ENCODE measurements around the gene KMT2E. TPM values are rescaled to one million over a fixed set of nuclear protein-coding genes. Genes with fewer than 3 reads are reported as not detected.

KMT2E gene
- total RNA-seq, 1 experiment from 2014 or later = 52.3 TPM

DNA sequence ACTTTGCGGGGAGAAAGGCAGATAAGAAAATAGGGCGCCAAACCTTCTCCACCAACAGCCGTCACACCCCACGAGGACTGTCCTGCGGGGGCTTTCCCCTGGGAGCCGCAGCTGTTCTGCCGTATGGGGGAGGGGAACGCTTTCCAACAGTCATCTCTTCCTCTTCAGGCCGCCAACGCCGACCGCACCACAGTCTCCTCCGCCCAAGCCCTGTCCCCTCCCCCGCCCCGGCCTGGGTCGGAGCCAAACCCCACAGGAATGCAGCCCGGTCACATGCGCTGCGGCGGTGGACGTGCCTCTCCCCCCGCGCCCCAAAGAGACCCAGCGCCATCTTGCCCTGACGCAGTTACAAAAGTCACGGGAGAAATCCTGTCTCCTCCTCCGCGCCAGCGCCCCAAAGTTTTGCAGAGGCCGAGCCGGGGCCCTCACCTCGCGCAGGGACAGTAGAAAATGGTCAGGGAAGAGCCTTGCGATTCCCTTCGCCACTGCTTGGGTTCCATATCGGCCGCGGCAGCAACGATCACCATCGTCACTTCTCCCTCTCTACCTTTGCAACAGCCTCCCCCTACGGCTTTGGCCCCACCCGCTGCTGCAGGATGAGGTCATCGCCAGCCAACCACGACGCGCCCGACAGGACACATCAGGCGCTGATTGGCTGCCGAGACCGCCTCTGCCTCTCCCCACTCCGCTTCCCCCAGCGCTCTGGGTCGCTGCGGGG, 1.3 kb upstream of the KMT2E start (continued):
- no peak for TF ChIP-seq GRHL2 (CRISPR knock-in tag; IDR thresholded peaks at IDR 0.05; ENCODE audit: insufficient replicate concordance, severe bottlenecking)
- TF ChIP-seq, protein P1, sequence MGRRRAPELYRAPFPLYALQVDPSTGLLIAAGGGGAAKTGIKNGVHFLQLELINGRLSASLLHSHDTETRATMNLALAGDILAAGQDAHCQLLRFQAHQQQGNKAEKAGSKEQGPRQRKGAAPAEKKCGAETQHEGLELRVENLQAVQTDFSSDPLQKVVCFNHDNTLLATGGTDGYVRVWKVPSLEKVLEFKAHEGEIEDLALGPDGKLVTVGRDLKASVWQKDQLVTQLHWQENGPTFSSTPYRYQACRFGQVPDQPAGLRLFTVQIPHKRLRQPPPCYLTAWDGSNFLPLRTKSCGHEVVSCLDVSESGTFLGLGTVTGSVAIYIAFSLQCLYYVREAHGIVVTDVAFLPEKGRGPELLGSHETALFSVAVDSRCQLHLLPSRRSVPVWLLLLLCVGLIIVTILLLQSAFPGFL (CRISPR knock-in tag; IDR thresholded peaks at IDR 0.05; ENCODE audit: borderline replicate concordance) = 0 out of 2 replicates have a peak, but pooled peaks have one; percentile 77
- no peak for TF ChIP-seq ZNF138 (CRISPR knock-in tag; conservative IDR thresholded peaks at IDR 0.05)
- TF ChIP-seq NFYB (CRISPR knock-in tag; conservative IDR thresholded peaks at IDR 0.05; ENCODE audit: low read depth) = peak; percentile 96
- TF ChIP-seq, protein P2, sequence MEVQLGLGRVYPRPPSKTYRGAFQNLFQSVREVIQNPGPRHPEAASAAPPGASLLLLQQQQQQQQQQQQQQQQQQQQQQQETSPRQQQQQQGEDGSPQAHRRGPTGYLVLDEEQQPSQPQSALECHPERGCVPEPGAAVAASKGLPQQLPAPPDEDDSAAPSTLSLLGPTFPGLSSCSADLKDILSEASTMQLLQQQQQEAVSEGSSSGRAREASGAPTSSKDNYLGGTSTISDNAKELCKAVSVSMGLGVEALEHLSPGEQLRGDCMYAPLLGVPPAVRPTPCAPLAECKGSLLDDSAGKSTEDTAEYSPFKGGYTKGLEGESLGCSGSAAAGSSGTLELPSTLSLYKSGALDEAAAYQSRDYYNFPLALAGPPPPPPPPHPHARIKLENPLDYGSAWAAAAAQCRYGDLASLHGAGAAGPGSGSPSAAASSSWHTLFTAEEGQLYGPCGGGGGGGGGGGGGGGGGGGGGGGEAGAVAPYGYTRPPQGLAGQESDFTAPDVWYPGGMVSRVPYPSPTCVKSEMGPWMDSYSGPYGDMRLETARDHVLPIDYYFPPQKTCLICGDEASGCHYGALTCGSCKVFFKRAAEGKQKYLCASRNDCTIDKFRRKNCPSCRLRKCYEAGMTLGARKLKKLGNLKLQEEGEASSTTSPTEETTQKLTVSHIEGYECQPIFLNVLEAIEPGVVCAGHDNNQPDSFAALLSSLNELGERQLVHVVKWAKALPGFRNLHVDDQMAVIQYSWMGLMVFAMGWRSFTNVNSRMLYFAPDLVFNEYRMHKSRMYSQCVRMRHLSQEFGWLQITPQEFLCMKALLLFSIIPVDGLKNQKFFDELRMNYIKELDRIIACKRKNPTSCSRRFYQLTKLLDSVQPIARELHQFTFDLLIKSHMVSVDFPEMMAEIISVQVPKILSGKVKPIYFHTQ (CRISPR knock-in tag; IDR thresholded peaks at IDR 0.05) = peak; percentile 72
- 0 out of 2 replicates have a peak, but pooled peaks have one; percentile 57 for TF ChIP-seq NFE2L1 (CRISPR knock-in tag; IDR thresholded peaks at IDR 0.05)
- no peak for TF ChIP-seq ZBTB21 (CRISPR knock-in tag; IDR thresholded peaks at IDR 0.05; ENCODE audit: borderline replicate concordance)
- TF ChIP-seq MYBL2 (CRISPR knock-in tag; IDR thresholded peaks at IDR 0.05) = peak; percentile 74; the same call in 1 of the 2 replicates
- TF ChIP-seq, protein P3, sequence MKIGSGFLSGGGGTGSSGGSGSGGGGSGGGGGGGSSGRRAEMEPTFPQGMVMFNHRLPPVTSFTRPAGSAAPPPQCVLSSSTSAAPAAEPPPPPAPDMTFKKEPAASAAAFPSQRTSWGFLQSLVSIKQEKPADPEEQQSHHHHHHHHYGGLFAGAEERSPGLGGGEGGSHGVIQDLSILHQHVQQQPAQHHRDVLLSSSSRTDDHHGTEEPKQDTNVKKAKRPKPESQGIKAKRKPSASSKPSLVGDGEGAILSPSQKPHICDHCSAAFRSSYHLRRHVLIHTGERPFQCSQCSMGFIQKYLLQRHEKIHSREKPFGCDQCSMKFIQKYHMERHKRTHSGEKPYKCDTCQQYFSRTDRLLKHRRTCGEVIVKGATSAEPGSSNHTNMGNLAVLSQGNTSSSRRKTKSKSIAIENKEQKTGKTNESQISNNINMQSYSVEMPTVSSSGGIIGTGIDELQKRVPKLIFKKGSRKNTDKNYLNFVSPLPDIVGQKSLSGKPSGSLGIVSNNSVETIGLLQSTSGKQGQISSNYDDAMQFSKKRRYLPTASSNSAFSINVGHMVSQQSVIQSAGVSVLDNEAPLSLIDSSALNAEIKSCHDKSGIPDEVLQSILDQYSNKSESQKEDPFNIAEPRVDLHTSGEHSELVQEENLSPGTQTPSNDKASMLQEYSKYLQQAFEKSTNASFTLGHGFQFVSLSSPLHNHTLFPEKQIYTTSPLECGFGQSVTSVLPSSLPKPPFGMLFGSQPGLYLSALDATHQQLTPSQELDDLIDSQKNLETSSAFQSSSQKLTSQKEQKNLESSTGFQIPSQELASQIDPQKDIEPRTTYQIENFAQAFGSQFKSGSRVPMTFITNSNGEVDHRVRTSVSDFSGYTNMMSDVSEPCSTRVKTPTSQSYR (CRISPR knock-in tag; IDR thresholded peaks at IDR 0.05) = peak; percentile 94; the same call in 1 of the 2 replicates
- TF ChIP-seq, protein P4, sequence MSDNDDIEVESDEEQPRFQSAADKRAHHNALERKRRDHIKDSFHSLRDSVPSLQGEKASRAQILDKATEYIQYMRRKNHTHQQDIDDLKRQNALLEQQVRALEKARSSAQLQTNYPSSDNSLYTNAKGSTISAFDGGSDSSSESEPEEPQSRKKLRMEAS (CRISPR knock-in tag; IDR thresholded peaks at IDR 0.05) = peak; percentile 89
- TF ChIP-seq, protein P5, sequence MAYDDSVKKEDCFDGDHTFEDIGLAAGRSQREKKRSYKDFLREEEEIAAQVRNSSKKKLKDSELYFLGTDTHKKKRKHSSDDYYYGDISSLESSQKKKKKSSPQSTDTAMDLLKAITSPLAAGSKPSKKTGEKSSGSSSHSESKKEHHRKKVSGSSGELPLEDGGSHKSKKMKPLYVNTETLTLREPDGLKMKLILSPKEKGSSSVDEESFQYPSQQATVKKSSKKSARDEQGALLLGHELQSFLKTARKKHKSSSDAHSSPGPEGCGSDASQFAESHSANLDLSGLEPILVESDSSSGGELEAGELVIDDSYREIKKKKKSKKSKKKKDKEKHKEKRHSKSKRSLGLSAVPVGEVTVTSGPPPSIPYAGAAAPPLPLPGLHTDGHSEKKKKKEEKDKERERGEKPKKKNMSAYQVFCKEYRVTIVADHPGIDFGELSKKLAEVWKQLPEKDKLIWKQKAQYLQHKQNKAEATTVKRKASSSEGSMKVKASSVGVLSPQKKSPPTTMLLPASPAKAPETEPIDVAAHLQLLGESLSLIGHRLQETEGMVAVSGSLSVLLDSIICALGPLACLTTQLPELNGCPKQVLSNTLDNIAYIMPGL (CRISPR knock-in tag; IDR thresholded peaks at IDR 0.05) = peak; percentile 76; the same call in 1 of the 2 replicates
- TF ChIP-seq, protein P6, sequence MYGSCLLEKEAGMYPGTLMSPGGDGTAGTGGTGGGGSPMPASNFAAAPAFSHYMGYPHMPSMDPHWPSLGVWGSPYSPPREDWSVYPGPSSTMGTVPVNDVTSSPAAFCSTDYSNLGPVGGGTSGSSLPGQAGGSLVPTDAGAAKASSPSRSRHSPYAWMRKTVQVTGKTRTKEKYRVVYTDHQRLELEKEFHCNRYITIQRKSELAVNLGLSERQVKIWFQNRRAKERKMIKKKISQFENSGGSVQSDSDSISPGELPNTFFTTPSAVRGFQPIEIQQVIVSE (CRISPR knock-in tag; IDR thresholded peaks at IDR 0.05; ENCODE audit: borderline replicate concordance) = no peak
- TF ChIP-seq TEAD4 (CRISPR knock-in tag; IDR thresholded peaks at IDR 0.05) = peak; percentile 82; the same call in 1 of the 2 replicates
- TF ChIP-seq, protein P7, sequence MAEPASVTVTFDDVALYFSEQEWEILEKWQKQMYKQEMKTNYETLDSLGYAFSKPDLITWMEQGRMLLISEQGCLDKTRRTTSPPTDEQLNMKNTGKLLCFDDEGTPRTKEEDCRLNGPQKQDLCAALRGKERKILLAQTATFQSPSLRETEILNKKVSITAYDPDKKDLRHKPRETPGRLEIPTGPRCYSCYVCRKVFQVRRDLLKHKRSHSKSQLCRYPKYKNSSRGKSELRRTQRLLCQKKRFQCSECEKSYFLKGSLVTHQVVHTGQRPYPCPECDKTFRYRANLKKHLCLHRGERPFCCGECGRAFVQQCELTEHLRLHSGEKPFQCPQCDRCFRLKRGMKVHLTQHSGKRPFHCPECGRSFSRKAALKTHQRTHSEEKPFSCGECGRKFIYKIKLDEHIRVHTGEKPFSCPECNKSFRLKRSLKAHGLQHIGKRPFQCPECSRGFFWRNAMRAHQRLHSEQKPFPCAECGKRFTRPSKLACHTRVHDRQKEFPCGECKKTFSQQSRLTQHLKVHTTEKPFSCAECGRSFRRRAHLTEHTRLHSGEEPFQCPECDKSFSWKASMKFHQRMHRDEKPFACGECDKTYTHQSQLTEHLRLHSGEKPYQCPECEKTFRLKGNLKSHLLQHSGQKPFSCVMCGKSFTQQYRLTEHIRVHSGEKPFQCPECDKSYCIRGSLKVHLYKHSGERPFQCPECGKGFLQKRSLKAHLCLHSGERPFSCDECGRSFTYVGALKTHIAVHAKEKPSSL (CRISPR knock-in tag; conservative IDR thresholded peaks at IDR 0.05) = no peak
- no peak for TF ChIP-seq ZNF317 (CRISPR knock-in tag; IDR thresholded peaks at IDR 0.05; ENCODE audit: borderline replicate concordance, low read depth)
- TF ChIP-seq ESRRA (CRISPR knock-in tag; IDR thresholded peaks at IDR 0.05; ENCODE audit: borderline replicate concordance) = peak; percentile 69; the same call in 1 of the 2 replicates
- peak; percentile 71; the same call in 1 of the 2 replicates for TF ChIP-seq PRRX2 (CRISPR knock-in tag; IDR thresholded peaks at IDR 0.05)
- peak; percentile 76; the same call in 1 of the 2 replicates for TF ChIP-seq NFATC4 (CRISPR knock-in tag; IDR thresholded peaks at IDR 0.05)
- TF ChIP-seq GTF2I (CRISPR knock-in tag; conservative IDR thresholded peaks at IDR 0.05) = peak; percentile 58; the same call in 1 of the 2 replicates
- TF ChIP-seq NR1H2 (CRISPR knock-in tag; IDR thresholded peaks at IDR 0.05) = no peak
- TF ChIP-seq, protein P8, sequence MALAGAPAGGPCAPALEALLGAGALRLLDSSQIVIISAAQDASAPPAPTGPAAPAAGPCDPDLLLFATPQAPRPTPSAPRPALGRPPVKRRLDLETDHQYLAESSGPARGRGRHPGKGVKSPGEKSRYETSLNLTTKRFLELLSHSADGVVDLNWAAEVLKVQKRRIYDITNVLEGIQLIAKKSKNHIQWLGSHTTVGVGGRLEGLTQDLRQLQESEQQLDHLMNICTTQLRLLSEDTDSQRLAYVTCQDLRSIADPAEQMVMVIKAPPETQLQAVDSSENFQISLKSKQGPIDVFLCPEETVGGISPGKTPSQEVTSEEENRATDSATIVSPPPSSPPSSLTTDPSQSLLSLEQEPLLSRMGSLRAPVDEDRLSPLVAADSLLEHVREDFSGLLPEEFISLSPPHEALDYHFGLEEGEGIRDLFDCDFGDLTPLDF (CRISPR knock-in tag; IDR thresholded peaks at IDR 0.05) = no peak
- TF ChIP-seq, protein P9, sequence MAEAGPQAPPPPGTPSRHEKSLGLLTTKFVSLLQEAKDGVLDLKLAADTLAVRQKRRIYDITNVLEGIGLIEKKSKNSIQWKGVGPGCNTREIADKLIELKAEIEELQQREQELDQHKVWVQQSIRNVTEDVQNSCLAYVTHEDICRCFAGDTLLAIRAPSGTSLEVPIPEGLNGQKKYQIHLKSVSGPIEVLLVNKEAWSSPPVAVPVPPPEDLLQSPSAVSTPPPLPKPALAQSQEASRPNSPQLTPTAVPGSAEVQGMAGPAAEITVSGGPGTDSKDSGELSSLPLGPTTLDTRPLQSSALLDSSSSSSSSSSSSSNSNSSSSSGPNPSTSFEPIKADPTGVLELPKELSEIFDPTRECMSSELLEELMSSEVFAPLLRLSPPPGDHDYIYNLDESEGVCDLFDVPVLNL (CRISPR knock-in tag; IDR thresholded peaks at IDR 0.05; ENCODE audit: borderline replicate concordance, low read depth) = no peak
- no peak for TF ChIP-seq ZNF423 (CRISPR knock-in tag; IDR thresholded peaks at IDR 0.05)
